Stimulated activated CD4-positive, alpha-beta T cell treated with anti-CD3 and anti-CD28 coated beads, Interleukin-1b, Interleukin-23, amount 100 ng/mL, for 24 hours (primary cell): ENCODE data around the gene KLHL14.
"Not testable (repeated sequence)": the region's sequence is repeated elsewhere in the genome, so short reads cannot be mapped to it uniquely, and the experiment has no call there.

Experiments used
- DNase-seq, 4 experiments: peaks; one replicate each; pipeline ENCODE4 v3.0.0-alpha.2; 2020; ENCODE audit warnings: low read depth in 4 of 4, low spot score in 1 of 4

KLHL14 gene, protein sequence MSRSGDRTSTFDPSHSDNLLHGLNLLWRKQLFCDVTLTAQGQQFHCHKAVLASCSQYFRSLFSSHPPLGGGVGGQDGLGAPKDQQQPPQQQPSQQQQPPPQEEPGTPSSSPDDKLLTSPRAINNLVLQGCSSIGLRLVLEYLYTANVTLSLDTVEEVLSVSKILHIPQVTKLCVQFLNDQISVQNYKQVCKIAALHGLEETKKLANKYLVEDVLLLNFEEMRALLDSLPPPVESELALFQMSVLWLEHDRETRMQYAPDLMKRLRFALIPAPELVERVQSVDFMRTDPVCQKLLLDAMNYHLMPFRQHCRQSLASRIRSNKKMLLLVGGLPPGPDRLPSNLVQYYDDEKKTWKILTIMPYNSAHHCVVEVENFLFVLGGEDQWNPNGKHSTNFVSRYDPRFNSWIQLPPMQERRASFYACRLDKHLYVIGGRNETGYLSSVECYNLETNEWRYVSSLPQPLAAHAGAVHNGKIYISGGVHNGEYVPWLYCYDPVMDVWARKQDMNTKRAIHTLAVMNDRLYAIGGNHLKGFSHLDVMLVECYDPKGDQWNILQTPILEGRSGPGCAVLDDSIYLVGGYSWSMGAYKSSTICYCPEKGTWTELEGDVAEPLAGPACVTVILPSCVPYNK

DNA sequence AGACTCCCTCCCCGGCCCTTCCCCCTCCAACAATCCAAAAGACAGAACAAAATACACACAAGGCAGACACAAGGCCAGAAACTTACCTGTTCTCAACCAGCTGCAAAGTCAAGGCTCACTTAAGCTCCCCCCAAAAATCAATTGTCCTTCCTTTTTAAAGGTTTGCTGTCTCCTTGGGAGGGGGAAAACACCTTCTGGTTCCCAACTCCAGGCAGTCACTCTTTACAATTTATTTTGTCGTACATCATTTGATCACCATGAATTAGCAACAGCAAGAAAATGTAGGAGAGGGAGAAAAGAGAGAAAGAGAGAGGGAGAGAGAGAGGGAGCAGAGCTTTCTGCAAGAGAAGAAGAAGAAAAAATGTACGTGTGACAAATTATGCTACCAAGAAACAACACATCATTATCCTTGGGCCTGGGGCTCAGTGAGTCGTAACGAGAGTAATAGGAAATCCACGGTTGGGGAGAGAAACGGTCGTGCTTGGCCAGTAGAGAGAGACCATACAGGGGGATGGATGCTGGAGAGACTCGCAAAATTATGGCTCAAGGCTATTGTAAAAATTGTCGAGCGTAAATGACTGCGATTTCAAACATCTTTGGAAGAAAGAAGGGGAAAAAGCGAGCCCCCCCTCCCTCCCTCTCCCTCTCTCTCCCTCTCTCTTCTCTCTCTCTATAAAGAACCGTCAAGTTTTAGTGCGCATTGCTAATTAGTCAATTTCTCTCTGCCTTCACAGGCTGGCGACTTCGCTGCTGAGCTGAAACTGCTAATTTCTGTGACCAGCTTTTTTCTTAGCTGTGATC lies at the start of gene KLHL14:
KLHL14 (minus strand) TSS at position 443 of the 801 bp plus-strand sequence. CDS start 2,432 bp downstream, outside the sequence.
- DNase-seq, result no peak

DNA sequence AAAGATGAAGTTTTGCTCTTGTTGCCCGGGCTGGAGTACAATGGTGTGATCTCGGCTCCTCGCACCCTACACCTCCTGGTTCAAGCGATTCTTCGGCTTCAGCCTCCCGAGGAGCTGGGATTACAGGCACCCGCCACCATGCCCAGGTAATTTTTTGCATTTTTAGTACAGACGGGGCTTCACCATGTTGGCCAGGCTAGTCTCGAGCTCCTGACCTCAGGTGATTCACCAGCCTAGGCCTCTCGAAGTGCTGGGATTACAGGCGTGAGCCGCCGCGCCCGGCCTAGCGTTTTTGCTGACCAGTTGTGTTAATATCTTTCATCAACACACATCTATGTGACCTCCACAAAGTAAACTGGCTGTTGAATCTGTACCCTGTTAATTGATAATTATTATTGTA lies 49.4 kb upstream of the KLHL14 start:
- DNase-seq, result no peak

DNA sequence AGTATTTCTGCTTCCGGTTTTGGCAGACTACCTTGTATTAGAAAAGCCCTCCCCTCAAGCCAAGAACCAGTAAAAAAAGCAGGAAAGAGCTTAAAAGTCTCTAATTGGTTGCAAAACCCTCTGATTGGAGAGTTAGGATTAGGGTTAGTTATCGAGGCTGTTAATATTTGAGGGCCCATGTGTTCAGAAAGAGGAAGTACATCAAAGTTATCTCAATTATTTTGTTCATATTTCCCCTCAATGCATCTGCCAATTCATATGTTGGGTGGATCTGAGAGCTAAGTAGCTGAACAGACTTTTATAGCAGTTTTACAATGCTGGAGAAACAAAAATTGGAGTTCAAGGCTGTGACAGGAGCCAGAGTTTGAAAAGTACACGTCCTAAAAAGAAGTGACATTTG lies 43.1 kb upstream of the KLHL14 start:
- no peak for DNase-seq

DNA sequence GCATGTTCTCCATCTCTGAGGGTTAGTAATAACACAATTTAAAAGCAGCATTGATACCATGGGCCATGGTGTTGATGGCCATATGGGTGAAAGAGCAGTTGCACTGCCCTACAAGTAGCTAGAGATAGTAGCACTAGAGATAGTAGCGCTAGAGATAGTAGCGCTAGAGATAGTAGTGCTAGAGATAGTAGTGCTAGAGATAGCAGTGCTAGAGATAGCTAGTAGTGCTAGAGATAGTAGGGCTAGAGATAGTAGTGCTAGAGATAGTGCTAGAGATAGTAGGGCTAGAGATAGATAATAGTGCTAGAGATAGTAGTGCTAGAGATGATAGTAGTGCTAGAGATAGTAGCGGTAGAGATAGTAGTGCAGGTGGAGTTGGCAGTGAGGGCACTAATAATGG lies 39.5 kb upstream of the KLHL14 start:
- DNase-seq, result no peak

DNA sequence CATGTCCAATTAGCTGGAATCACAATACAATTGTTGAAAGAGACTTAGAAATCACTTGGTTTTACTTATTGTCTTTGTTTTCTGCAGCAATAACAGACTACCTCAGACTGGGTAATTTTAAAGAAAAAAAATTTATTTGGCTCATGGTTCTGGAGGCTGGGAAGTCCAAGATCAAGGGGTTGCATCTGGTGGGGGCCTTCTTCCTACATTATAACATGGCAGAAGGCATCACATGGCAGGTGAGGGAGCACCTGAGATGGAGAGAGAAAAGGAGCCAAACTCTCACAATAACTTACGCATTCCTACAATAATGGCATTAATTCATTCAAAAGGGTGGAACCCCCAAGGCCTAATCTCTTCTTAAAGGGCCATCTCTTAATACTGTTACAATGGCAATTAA lies 37.5 kb upstream of the KLHL14 start:
- no peak for DNase-seq

DNA sequence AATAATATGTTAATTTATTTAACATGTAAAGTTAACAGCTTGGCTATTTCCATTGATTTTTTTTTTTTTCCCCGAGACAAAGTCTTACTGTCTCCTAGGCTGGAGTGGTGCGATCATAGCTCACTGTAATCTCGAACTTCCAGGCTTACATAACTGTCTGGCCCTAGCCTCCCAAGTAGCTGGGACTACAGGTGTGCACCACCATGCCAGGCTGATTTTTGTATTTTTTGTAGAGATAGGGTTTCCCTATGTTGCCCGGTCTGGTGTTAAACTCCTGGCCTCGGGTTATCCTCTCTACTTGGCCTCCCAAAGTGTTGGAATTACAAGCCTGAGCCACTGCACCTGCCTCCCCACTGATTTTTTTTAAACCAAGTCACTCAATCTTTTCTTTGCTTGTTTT lies 32.5 kb upstream of the KLHL14 start:
- DNase-seq, result no peak

DNA sequence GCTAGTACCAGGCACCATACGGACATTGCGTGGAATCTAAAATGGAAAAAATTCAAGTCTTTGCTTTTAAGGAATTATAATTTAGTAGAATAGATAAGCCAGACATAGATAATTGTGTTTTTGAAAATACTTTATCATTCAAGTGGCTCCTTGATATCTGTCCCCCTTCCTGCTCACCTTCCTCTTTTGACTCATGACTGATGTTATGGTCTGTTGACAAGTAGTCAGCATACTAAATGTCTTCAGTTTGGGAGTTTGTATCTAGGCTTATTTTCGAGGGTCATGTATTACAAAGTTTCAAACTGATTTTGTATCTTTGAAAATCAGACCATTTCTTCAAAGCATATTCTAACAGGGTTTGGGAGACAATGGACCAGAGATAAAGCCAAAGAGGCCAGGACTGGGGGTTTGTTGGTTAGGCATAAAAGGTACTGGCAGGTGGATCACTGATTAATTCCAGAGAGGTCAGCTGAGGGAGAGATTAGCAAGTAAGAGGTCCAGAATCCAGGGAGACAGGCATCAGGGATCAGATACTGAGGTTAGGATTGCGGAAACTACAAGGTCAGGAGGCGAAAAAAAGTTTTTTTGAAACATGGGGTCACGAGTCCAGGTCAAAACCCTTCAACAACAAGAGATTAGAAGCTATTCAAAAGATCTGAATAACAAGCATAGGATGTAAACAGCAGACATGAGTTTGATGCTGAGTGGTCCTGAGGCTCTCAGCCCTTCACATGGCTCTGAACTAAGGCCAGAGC lies 31.5 kb upstream of the KLHL14 start:
- DNase-seq, result no peak

DNA sequence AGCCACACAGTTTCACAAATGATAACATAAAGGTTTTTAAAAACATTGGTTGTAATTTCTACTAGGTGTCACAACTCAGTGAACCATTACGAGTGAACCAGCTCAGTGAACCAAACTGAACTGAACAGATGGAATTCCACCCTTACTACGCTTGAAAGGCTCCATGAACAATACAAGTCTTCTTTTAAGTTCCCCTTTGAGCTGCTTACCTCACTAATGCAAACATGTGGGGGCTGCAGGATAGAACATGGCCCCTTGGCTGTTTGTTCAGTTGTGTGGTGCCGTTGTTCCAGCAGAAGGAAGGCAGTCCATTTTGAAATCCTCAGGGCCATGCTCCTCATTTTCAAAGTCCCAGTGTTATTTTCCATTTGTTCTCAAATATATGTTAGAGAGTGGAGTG lies 30.7 kb upstream of the KLHL14 start:
- no peak for DNase-seq

DNA sequence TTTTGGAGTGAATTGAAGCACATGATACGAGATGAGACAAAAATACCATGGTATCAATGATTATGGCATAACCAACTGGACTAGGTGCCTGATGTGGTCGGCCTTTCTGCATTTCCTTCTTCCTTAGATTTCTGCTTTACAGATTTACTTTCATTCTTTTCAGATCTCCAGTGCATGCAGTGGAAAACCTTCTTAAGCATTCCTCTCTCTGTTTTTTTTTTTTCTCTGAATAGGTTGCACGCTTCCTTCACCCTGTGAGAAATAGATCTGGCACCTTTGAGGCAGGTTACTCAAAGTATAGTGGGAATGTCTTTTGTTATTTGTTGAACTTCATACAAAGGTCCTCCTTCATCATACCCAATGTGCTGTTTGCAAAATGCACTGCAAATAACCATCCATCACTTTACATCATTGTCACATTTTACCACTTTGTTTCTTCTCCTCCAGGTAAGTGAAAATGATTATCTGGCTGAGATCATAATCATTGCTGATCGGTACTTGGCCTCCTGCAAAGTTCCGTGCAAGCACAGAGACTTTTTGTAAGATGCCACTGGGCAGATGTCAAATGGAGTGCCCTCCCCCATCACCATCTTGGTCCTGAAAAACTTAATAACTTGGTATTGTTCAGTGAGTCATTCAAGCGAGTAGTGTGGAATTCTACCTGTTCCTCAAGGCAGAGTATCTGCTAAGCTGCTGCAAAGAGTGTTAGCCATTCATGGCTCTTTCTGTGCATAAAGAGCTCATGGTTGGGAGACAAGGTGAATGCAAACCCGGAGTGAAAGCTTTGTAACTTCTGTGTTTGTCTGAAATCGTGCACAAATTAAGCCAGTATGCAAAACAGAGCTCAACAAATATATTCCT lies 30.0 kb upstream of the KLHL14 start:
- no peak for DNase-seq

DNA sequence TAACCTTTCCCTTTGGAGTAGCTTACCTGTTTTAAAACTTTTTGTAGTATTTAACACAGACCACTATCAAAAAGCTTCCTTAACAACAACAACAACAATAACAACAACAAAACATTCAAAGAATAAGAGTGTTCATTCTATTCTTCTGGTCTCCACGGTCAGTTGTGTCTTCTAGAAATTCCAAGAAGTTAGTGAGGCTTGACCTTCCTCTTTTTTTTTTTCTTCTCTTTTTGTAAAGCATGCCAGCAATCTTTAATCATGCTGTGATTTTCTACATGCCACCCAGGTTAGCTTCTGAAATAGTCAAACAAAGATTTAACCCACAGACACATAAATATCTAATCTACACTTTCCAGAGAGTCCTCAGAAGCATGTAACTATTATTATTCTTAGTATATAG lies 28.4 kb upstream of the KLHL14 start:
- no peak for DNase-seq

DNA sequence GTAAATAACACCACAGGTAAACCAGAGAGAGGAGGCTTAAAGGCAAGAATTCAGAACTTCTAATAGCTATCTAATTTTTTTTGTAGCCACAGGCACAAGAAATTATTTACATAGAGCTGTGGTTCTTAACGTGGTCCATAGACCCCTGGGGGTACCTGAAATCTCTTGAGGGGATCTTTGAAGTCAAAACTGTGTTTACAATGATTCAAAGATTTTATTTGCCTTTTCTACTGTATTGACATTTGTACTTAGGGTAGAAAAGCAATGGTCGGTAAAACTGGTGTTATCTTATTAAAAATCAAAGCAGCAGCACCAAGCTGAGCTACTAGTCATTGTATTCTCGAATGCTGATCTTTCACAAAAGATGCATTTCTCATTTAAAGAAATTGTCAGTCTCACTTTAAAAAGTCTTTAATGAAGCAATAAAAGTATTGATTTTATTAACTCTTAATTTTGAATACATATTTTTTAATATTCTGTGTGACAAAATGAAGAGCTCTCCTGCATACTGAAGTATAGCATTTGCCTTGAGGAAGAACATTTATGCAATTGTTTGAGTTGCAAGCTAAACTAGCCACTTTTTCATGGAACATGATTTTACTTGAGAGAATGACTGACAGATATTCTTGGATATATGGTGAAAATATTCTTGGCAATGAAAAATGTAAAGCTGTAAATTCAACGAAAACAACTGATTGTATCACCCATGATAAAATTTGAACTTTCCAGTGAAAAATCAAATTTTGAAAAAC lies 25.6 kb upstream of the KLHL14 start:
- no peak for DNase-seq

DNA sequence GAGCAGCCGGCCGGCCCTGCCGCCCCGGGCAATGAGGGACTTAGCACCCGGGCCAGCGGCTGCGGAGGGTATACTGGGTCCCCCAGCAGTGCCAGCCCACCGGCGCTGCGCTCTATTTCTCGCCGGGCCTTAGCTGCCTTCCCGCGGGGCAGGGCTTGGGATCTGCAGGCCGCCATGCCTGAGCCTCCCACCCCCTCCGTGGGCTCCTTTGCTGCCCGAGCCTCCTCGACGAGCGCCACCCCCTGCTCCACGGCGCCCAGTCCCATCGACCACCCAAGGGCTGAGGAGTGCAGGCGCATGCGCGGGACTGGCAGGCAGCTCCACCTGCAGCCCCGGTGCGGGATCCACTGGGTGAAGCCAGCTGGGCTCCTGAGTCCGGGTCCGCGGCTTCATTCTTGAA lies 21.8 kb upstream of the KLHL14 start:
- not testable (repeated sequence) for DNase-seq

DNA sequence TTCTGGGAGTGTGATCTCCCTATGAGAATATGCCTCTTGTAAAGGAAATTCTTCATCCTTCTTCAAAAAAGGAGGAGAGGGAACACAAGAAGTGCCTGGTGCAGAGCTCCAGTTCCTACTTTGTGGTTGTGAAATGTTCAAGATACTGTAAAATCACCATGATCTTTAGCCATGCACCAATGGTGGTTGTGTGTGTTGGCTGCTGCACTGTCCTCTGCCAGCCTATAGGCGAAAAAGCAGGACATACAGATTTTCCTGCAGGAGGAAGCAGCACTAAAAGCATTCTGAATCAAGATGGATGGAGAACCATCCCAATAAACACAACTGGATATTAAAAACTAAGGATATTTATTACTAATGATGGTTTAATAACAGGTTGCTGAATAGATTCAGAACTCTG lies 6.2 kb upstream of the KLHL14 start:
- DNase-seq, result no peak

DNA sequence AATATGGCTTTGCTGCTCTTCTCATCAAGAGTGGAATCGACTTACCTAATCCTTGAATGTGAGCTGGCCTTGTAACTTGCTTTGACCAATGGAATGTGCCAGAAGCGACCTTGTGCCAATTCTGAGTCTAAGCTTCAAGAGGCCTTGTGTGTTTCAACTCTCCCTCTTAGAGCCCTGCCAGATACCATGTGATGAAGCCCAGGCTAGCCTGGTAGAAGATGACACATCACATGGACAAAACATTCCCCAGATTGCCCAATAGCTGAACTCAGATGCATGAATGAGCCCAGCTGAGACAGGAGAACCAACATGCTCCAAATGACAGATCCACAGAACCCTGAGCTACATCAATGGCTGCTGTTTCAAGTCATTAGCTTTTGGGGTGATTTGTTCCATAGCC lies 4.2 kb upstream of the KLHL14 start:
- no peak for DNase-seq

DNA sequence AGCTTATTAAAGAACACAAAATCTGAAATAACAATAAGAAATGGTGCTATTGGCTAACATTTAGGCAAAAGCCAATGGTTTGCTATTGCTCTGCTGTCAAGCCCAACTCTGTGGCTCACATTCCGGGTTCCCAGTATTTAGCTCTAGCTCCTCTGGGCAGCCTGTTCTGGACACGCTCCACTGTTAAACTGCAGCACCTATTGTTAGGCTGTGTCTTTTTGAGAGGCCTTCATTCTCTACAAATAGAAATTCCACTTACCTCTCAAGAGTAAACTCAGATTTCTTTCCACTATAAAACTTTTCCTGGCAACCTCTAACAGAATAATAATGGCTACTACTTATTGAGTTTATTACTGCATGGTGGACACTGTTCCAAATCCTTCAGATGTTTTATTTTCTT lies 3.7 kb upstream of the KLHL14 start:
- DNase-seq, result no peak

DNA sequence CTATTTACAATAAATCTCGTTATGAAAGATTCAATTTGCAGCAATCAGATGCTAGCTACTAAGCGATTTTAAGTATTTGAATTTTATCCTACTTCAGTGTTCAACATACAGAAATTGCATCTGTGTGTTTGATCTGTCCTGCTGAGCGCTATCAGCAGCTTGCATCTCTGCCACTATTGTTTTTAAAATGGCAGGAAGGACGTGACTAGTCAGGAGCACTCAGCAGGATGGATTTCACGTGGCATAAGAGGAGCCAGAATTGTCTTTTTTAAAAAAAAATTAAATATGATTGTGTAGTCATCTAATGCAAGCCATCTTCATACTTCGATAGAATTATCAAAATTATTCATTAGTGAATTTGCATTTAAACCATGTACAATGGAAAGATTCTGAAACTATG lies 2.8 kb upstream of the KLHL14 start:
- DNase-seq, result no peak

DNA sequence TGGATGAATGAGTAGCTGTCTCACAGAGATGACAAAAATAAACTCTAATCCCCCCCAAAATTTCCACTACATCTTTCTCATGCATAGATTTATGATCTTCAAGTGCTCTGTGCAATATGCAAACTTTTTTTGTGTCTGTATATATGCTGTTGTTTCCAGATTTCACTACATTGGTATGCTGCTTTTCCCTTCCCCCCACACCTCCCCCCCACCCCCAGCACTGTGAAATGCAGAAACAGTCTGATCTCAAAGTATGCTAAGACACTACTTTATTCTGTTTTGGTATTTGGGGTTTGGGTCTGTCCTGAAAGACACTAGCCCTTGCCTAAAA lies 524 bp upstream of the KLHL14 start:
- no peak for DNase-seq

DNA sequence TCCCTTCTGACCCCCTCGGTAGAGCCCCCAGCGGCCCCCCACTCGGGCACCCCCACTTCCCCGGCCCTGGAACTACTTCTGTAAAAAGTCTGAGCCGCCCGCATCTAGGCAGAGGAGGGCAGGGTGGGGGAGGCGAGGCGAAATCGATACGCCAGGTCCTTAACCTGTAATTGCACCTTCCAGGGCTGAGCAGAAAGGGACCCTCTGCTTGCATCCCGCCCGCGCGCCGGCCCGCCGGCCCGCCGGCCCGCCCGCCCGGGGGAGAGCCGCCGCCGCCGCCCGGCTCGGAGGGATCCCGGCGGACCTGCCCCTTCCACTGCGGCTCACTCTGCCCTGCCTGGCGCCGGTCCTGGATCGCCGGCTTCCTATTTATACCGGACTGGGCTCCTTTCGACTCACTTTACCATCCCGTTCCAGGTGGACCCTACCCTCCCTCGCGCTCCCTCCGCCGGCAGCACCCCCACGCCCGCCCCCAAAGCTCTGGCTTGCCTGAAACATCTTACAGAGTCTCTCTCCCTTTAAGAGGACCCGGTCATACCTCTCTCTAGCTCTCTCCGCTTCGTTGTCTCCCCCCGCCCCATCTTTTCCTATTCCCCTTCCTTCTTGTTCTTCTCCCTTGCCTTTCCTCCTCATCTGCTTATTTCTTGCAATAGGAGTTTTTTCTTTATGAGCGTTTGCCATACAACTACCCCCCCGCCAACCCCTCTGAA lies 797 bp downstream of the KLHL14 start:
- DNase-seq, result no peak

DNA sequence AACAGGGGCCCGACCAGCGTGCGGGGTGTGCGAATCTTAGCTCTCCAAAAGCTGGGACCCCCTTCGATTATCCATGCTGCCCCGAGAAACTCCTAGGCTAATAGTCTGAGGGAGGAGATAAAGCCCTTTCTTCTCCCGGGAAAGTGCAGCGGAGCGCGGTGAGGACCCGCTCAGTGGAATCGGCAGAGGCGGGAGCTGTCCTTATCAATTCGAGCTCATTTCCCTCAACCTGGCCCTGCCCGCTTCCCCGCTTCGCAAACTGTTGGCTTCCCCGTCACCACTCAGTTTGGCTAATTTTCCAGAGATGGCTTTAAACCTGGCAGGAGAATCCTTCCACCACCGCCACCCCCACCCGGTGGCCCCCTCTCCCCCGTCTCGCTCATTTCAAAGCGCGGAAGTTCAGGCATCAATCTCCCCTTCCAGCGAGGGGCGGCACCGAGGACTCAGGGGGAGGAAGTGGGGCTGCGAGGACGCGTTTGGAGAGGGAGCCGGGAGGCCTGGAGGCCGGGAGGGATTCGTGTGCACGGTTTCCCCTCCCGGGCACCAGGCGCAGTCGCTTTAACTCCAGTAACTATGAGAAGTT lies 1.6 kb downstream of the KLHL14 start:
- DNase-seq, result no peak
